H1 (cell line): ENCODE results near the gene TMEM176B. TPM values are rescaled to one million over a fixed set of nuclear protein-coding genes. Genes with fewer than 3 reads are reported as not detected.

Experiments used
- CHD7 ChIP-seq: fragments of 300-600 bp; sonication (generic); IDR thresholded peaks from 2 replicates; pipeline ENCODE4 v1.7.1; 2012; ENCODE audit warnings: low read length, moderate library complexity, mild to moderate bottlenecking, inconsistent platforms; ENCODE audit not compliant: insufficient replicate concordance
- JUN ChIP-seq: IDR thresholded peaks from 2 replicates; pipeline ENCODE4 v1.6.1; 2011; ENCODE audit warnings: low read depth, mild to moderate bottlenecking, improper control_type of control experiment, low read length
- JUND ChIP-seq: IDR thresholded peaks from 2 replicates; pipeline ENCODE4 v1.6.1; 2011; ENCODE audit warnings: mild to moderate bottlenecking, improper control_type of control experiment, low read length
- MAX ChIP-seq: IDR thresholded peaks from 2 replicates; pipeline ENCODE4 v1.6.1; 2012; ENCODE audit warnings: inconsistent platforms
- polyA plus RNA-seq, 7 experiments: library from polyadenylated mRNA; depleted of rRNA in 3 of 7; stranded (reverse) in 5 of 7; unstranded in 2 of 7; fragments of >200 nt in 5 of 7; fragments of 200-250 nt in 2 of 7; gene quantifications; 1 replicate in 5 of 7; 2 replicates in 1 of 7; 4 replicates in 1 of 7; pipeline versions ENCODE4 v1.2.1 to v1.2.3, GENCODE V29; 2011 to 2013; ENCODE audit warnings: missing spikeins in 2 of 7, mixed read lengths in 2 of 7
- total RNA-seq: library from RNA; stranded (reverse); fragmentation: NEBNext Ultra II Directional; extraction: Animal tissue kit (Norgen Biotek cat#: 25700); gene quantifications from 2 replicates; pipeline ENCODE4 v1.2.1, GENCODE V29; 2021

TMEM176B gene
- total and polyA plus RNA-seq, 2 of the 8 experiments (the other 6 are each of a cell fraction or from before 2014, with no cell fraction given): 1.2 to 2.1 TPM

- TF ChIP-seq CHD7 (no peak), MAX (no peak), JUND (no peak), JUN (no peak)
Measured at GRCh38 chr7:150848561-150849115, 48.5 kb upstream of the TMEM176B start (continued).
